Activated CD4-positive, alpha-beta T cell treated with anti-CD3 and anti-CD28 coated beads, Interleukin-2, Interleukin-4, amounts not matched to agents 100 ng/mL and 50 ng/mL, durations not matched to agents 16 hours and 8 hours (primary cell): ENCODE data around the gene SLC10A7.

Experiments
- DNase-seq: peaks from one replicate; pipeline ENCODE4 v3.0.0-alpha.2; 2020; ENCODE audit warnings: low spot score

SLC10A7 gene

GRCh38 chr4:146207410-146207809 is 314.3 kb downstream of the SLC10A7 start:
- DNase-seq, result no peak
